Measurements from ENCODE around the gene CPNE7. TPM values are rescaled to one million over a fixed set of nuclear protein-coding genes. Genes with fewer than 3 reads are reported as not detected.
A peak's percentile ranks its signal among the peaks of the same experiment; 100 is the strongest.

CPNE7 gene
- total and polyA plus RNA-seq, 9 of the 15 experiments (the other 6 are each of a cell fraction or from before 2014, with no cell fraction given), result 0.30 to 73.4 (median 32.7) TPM

- no peak for TF ChIP-seq ZNF318 (IDR thresholded peaks at IDR 0.05; ENCODE audit: borderline replicate concordance in 1 of 2, low read depth in 1 of 2)
- TF ChIP-seq ZNF146 (CRISPR knock-in tag; IDR thresholded peaks at IDR 0.05; ENCODE audit: unreplicated experiment), result peak; percentile 9
- TF ChIP-seq DPF2 (IDR thresholded peaks at IDR 0.05), result 0 out of 2 replicates have a peak, but pooled peaks have one; percentile 18
- TF ChIP-seq TFAP4 (CRISPR knock-in tag; IDR thresholded peaks at IDR 0.05; ENCODE audit: borderline replicate concordance), result peak; percentile 36; the same call in 1 of the 2 replicates
- peak; percentile 53 for TF ChIP-seq PCBP1 (IDR thresholded peaks at IDR 0.05; ENCODE audit: low read depth, low read length, poor library complexity, severe bottlenecking)
- 0 out of 2 replicates have a peak, but pooled peaks have one; percentile 27 for TF ChIP-seq ZBTB40 (IDR thresholded peaks at IDR 0.05)
- no peak for TF ChIP-seq ZBTB40 (CRISPR knock-in tag; IDR thresholded peaks at IDR 0.05)
These were observed 11.3 kb downstream of the CPNE7 start (continued) for GRCh38 chr16:89586853-89587252.

Data from K562 (cell line).